ENCODE results near the gene ERCC4.

Gene ERCC4

GRCh38 chr16:13997526-13997925 lies 77.6 kb downstream of the ERCC4 start:
- DNase-seq = no peak

DNA sequence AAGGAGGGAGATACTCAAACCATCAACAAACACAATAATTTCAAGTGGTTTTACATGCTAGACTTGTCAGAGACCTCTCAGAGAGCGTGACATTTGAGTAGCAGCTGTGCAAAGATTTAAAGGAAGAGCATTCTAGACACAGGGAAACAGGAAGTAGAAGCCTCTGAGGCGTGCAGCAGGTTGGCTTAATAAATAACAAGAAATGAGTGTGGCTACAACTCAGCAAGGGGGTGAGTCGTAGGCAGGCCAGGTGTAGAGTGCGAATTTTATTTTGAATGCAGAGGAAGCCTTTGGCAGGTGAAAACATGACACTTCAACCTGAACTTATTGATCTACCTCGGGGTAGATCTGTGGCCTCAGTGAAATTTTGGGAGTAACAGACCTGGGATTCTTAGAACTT lies 78.0 kb downstream of the ERCC4 start:
- DNase-seq = no peak

DNA sequence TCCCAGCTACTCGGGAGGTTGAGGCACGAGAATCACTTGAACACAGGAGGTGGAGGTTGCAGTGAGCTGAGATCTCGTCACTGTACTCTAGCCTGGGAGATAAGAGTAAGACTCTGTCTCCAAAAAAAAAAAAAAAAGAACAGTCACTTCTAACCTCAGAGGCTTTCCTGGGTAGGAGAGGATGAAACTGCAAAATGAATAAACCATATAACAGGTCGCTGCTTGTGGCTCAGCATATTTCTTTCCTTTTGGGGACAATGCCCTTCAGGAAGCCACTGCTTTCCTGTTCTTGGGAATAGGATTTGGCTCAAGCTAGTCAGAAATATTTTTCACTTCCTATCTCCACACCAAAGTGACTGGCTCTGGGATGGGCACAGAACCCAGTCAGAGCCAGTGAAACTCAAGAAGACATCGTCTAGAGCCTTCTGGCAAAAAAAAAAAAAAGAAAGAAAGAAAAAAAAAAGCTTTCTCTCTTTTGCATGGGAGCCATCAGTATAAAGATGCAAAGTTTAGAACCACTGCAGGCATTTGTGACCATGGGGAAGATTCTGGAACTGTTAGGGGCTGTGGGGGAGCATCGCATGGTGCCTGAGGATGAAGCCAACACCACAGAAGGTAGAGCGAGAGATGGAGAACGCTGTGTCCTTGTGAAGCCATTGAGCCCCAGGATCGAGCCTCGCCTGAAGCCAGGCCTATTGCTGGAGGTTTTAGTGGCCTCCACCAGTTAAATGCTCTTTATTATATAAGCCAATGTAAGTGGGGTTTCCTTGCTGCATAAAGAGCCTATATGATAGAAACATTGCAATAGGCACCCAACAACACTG lies 79.3 kb downstream of the ERCC4 start:
- DNase-seq = no peak

GRCh38 chr16:13999895-14000425 lies 80.0 kb downstream of the ERCC4 start:
- DNase-seq = no peak

GRCh38 chr16:14001521-14001920 lies 81.6 kb downstream of the ERCC4 start:
- no peak for DNase-seq
